Right ventricle myocardium superior (tissue), 1 donor: ENCODE measurements around the gene WDFY4. TPM values are rescaled to one million over a fixed set of nuclear protein-coding genes. Genes with fewer than 3 reads are reported as not detected.
A peak's percentile ranks its signal among the peaks of the same experiment; 100 is the strongest.

ENCODE experiments used
- ATAC-seq: fragments of 200-7000 bp; cut with Tn5 transposase; one replicate; pipeline ENCODE4 v1.9.1; 2020; ENCODE audit warnings: mild to moderate bottlenecking; ENCODE audit not compliant: poor library complexity
- DNase-seq: peaks from one replicate; pipeline ENCODE4 v3.0.0-alpha.2; 2020
- intact Hi-C: fragments of 100-400 bp; cut with DNase I; formaldehyde crosslinking; loops from one replicate; pipeline ENCODE4 v1.11.2; 2022
- total RNA-seq: library from RNA; stranded (reverse); fragmentation: NEBNext Ultra II Directional; extraction: Animal tissue kit (Norgen Biotek cat#: 25700); gene quantifications from one replicate; pipeline ENCODE4 v1.2.1, GENCODE V29; 2021
- donor health status: DM: no; HTN: yes; CAD: no; lungs with severe emphysema.

Gene WDFY4
- total RNA-seq, 1 donor from 2014 or later = 1.1 TPM

DNA sequence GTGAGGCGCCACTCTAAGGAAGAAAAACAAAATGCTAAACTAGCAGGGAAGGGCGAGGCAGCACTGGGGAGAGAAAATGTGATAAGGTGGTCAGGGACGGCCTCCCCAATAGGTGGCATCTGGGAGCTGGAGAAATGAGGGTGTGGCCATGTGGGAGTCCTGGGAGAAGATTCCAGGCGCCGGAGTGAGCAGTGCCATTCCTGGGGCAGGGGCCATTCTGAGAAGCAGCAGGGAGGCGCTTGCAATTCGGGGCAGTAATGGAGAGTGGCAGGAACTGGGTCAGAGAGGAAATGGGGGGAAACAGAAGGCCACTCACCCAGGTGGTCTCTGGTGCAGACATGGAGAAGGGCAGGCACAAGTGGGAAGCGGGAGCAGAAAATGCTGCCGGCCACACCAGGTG lies 316.7 kb downstream of the WDFY4 start:
- ATAC-seq (peak; percentile 71), DNase-seq (no peak)
- intact Hi-C loops = loop anchor here (10.0 kb wide), 1 partner anchor 113 kb away; the partner anchor contains the start of gene VSTM4

DNA sequence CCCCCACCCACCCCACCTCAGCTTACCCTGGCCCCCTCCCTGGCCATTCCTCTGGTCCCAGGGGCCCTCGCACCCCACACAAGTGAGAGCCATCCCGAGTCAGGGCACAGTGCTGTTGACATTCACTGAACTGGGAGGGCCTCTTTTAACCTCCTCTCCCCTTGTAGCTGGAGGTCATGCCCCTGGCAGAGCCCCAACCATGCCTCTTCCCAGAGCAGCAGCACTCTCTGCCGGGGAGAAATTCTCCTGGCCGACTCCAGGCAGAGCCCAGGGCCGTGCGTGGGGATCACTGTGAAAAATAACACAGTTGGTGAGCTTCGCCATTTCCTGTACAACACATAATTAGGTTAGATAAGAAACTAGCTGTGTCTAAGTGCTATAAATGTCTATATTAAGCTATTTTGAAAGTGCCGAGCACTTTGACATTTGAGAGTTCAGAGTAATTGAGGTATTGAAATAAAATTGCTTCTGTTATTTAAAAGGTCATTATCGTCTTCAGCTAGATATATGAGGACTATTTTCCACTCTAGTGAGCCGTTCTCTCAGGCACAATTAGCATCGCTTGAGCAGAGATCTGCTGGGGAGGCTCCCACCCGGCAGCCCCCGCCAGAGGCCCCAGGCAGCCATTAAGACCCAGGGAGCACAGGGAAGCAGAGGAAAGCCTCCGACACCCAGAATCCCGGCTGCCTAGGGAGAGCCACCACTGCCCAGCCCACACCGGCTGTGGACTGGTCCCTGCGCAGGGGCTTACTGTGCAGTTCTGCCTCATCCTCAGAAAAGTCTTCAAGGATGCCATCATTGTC lies 317.4 kb downstream of the WDFY4 start:
- intact Hi-C loops = loop anchor here (10.0 kb wide), 1 partner anchor 113 kb away; the partner anchor contains the start of gene VSTM4
- ATAC-seq (peak; percentile 86), DNase-seq (peak; percentile 79)

DNA sequence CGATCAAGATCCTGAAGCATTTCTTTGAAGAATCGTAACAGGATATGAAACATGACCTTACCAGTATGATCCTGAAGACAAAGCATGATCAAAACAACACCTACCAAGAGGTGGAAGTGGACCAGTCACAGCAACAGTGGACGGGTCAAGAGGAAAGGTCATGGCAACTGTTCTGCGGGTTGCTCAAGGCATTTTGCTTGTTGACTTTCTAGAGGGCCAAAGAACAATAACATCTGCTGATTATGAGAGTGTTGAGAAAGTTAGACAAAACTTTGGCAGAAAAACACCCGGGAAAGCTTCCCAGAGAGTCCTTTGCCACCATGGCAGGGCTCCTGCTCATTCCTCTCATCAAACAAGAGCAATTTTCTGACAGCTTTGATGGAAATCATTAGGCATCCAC lies 320.6 kb downstream of the WDFY4 start:
- DNase-seq (no peak), ATAC-seq (no peak)
- intact Hi-C loops = loop anchor here (10.0 kb wide), 1 partner anchor 110 kb away; the partner anchor contains the start of gene VSTM4

DNA sequence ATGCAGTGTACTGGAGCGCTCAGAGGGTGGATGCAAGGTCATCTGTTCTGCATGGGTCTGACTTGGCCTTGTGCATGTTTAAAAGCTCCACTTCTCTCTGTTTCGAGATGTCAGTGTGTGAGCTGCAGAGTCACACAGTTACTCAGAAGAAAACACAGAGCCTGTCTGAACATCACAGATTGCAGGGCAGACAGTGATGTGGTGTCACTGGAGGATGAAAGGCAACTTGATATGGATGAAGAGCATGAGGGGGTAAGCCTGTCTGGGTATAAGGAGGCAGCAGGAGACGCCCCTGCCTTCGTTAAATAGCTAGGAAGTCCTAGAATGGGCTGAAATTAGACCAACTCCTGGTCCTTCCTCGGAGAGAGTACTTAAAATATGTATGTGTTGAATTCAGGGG lies 322.5 kb downstream of the WDFY4 start:
- intact Hi-C loops = loop anchor here (10.0 kb wide), 1 partner anchor 108 kb away; the partner anchor contains the start of gene VSTM4
- ATAC-seq = no peak

DNA sequence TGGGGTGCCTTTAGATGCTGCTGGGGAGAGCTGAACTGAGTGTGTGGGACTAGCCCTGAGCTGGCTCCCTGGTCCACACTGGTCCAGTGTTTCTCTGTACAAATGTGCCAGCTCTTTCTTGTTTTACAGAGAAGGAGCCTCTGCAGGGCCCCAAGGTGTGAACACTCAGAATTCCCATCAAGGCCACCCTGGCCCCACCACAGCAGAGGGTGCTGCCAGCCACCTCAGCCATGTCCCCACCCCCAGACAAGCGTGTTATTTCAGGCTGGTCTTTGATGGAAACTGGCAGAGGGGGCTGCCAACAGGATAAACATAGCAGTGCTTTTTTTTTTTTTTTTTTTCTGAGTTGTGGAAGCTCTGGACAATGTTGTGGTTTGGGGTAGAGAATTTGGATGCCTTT lies 323.4 kb downstream of the WDFY4 start:
- intact Hi-C loops = loop anchor here (10.0 kb wide), 1 partner anchor 107 kb away; the partner anchor contains the start of gene VSTM4
- ATAC-seq = peak; percentile 81
- DNase-seq = peak; percentile 63

More for the DNA sequence above, 322.5 kb downstream of the WDFY4 start:
- DNase-seq = no peak

DNA sequence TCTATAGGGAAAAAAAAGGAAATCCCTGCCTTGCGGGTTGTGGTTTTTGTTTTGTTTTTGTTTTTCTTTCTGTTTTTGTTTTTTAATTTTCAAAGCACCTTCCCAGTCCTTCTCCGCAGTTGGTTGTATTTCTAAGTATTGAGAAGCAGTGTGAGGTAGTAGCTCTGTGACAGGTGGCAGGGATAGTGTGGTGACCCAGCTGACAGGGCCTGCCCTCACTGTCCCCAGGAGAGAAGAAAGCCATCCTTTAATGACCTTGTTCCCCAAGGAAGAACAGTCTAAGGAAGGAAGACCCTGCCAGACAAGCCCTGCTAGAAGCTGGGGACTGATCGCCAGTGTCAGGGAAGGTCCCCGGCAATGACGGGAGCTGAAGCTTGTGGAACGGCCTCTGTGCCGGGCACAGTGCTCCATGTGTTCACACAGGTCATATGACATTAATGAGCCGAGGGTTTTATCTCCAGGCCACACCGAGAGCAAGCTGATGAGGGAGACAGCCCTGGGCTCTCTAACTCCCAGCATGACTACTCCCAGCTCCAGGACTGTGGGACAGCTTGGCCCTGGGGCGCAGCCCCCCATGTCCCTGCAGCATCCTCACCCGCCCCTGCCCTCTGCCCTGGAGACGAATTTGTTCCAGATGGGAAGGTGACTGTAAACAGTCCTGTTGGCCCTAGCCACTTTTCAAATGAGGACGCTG lies 324.0 kb downstream of the WDFY4 start:
- peak; percentile 52 for ATAC-seq
- intact Hi-C loops = loop anchor here (10.0 kb wide), 1 partner anchor 106 kb away; the partner anchor contains the start of gene VSTM4
- DNase-seq = no peak

DNA sequence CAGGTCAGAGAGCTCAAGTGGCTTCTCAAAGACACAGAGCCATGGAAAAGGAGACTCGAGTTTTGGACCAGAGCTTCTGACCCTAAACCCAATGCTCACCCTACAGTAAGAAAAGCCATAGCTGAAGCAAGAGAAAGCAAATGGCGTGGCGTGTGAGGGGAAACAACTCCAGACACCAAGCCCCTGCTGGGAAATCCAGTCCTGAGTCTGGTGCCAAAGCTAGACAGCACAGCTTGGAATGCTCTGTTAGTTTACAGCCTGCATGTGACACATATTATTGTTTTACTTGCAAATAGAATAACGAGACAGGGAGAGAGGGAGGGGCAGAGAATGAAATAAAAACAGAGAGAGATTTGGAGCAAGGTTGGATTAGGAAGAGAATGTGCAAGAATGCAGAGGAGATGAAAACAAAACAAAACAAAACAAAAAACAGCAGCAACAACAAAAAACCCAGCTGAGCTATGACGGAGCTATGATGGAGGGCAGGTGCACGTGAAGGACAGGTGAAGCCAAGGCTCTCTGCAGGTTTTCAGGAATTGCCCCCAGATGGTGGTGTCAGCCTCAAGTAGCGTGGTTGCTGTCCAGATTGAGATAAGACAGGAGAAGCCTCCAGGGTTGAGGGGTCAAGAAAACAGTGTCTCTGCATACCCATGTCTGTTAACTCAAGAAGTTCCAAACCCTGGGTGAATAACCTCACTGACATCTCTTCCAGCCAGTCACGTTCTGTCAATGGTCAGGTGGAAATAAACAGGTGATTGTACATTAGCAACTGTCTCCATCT lies 324.7 kb downstream of the WDFY4 start:
- ATAC-seq (peak; percentile 53), DNase-seq (no peak)
- intact Hi-C loops = loop anchor here (10.0 kb wide), 1 partner anchor 105 kb away; the partner anchor contains the start of gene VSTM4

DNA sequence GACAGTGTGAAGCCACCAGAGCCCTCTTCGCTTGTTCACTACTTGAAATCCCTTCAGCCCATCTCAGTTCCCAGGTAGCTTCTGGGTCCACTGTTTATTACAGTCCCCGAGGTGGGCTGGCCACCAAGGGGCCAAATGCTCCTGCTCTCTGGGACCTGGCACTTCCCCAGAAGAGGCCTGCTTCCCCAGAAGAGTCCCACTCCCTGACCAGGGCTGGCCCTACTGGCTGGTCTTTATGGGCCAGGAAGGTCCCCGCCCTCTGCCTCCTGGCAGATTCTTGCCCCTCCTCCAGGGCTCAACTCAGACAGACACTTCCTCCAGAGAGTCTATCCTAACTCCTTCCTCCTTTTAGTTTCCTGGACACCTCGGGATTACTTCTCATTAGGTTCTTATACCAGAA lies 325.6 kb downstream of the WDFY4 start:
- peak; percentile 52 for DNase-seq
- intact Hi-C loops = no loop called here
- no peak for ATAC-seq

DNA sequence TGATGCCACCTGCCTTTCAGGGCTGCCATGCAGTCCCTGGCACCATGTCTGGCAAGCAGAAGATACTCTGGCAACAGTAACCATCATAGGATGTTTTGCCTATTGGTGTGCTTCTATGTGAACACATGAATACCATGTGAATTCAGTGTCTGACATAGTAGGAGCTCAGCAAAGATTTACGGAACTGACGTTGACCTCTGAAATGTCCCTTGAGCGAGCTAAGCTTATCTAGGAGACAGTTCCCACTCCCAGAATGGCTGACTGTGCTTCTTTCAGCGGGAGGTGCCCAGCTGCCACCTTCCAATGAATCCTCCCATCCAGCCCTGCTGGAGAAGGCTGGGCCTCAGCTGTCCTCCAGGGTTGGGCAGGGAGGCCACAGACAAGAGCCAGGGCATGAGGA lies 326.2 kb downstream of the WDFY4 start:
- DNase-seq (no peak), ATAC-seq (no peak)
- intact Hi-C loops = no loop called here

DNA sequence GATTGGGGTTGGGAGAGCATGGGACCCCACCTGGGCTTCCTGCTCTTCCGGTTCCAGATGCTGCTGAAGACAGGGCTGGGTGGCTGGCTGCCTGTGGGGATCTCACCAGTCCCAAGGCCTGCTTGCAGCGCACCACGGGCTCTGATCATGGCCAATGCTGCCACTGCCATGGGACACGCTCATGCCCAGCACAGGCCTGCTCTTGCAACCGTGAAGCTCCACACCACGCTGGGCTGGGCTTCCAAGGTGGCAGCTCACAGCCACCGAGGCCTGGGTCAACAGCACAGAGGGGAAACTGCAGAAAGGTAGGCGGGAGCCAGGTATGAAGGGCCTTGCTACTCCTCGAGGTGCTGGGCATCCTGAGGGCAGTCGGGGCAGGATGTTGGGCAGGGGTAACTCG lies 327.1 kb downstream of the WDFY4 start:
- DNase-seq (no peak), ATAC-seq (no peak)
- intact Hi-C loops = no loop called here

DNA sequence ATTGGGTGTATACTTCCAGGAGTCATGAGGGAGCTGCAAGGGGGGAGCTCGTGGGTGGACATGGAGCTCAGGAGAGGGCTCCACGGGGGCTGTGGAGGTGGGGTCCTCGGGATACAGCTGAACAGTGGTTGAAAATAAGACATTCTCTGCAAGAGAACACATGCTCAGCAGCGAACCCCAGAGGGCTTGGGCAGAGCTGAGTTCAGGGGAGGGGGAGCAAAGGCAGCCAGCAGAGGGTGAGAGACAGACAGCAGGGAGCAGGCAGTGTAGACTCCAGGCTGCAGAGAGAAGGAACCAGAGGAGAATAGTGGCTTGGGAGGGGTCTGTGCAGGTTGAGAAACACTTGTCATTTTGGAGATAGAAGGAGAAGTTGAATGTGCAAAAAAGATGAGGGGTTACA lies 327.9 kb downstream of the WDFY4 start:
- intact Hi-C loops = no loop called here
- no peak for DNase-seq
- ATAC-seq = no peak

DNA sequence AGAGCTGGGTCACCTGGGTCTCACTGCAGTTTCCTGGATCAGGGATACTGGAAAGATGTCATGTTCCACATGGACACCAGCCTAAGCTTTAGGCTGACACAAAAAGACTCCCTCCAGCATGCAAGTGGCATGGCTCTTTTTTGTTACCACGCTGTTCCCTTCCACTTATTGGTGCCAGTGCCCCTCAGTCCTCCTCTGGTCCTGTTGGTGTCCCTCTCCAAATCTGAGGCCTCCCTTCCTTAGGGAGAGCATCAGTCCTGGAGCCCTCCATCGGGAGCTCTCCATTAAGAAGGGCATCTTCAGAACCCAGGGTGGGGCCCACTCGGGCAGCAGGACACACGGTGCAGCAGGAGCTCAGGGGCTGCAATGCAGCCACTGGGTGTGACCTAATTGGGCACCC lies 331.0 kb downstream of the WDFY4 start:
- intact Hi-C loops = no loop called here
- DNase-seq (no peak), ATAC-seq (no peak)

DNA sequence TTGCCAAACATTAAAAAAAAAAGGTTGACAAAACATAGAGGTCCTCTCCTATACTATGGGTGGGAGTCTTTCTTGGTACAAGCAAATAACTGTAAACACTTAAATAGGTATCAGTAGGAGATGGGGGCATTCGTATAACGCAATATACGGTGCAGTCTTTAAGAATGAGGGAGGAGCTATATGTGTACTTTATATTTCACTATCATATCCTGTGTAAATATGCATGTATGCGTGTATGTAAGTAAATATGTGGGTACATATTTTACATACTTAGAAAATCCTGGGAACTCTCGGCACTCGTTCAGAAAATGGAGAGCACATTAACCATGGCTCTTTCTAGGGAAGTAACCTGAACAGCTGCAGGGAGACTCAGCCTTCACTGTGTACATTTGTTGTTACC lies 337.0 kb downstream of the WDFY4 start:
- intact Hi-C loops = no loop called here
- DNase-seq (no peak), ATAC-seq (no peak)

DNA sequence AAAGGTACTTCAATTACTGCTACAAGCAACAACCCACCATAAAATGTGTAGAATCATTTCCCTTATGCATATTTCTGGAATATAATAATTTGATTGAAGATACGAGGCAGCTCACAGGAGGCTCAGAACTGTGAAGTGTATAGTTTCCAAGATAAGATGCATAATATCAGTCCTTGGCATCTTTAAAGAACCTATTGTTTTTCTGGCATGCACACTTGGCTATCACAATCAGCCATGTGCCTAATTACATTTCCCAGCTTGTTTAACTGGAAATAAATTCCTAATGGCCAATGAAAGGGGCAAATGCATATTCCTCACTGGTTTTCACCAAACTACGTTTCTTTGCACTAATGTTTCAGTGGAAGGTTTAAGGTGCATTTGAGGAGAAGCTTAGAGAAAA lies 338.4 kb downstream of the WDFY4 start:
- intact Hi-C loops = no loop called here
- DNase-seq = no peak
- ATAC-seq = no peak

DNA sequence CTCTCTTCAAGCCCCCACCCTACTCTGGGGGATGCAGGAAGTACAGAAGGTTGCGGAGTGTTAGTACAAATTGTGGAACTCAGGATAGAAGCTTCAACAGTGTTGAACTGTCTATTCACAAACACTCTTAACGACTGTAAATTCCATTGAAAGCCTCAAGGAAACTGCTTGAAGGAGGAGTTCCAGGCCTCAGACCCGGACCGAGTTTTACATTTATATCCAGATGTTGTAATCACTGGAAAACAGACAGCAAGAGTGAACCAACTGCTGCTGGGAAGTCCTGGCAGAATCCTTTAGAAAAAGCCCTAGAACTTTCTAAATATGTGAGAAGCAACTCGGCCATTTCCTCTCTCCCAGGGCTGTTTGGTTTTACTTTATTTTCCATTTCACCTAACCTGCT lies 339.1 kb downstream of the WDFY4 start:
- DNase-seq (no peak), ATAC-seq (peak; percentile 78)
- intact Hi-C loops = no loop called here

DNA sequence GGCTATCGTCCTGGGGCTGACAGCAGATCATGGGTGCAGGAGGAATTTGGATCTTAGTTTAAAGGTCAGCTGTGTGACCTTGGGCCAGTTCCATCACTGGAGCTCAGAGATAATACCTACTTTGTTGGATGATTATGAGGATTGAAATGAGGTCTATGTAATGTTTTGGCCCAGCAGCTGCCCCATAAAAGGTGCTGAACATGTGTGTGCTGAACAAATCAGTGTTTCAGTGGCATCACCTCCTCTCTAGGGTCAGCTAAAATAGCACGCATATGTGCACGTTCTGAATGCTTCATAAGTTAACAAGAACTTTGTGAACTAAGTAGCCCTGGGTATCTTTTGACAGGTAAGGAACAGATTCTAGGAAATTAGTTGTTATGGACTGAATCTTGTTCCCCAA lies 339.8 kb downstream of the WDFY4 start:
- peak; percentile 56 for ATAC-seq
- DNase-seq = no peak
- intact Hi-C loops = no loop called here

DNA sequence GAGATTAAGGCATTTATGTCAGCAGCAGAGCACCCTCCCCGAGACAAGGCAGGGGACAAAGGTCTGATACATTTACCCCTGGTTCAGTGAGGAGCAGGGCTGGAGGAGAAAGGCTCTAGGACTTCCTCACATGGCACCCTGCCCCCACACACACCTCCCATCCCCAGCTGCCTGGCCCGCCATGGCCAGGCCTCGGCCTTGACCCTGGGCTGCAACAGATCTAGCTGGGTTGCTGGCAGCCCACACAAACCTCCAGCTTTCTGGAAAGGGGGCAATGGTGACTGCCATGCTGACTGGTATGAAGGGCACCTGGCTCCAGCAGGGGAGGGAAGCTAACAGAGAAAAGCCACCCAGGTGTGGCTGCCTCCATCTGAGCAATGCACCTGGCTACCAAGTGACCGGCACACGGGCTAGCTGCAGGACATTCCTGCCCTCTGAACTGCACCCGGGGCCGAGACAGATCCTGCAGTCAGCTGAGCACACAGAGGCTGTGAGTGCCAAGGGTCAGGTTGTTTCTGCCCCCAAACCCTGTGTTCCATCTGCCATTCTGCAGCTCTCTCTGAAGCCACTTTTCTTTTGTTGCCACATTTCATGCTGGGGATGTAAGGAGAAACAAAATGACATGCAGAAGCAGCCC lies 340.8 kb downstream of the WDFY4 start:
- ATAC-seq (no peak), DNase-seq (no peak)
- intact Hi-C loops = no loop called here

DNA sequence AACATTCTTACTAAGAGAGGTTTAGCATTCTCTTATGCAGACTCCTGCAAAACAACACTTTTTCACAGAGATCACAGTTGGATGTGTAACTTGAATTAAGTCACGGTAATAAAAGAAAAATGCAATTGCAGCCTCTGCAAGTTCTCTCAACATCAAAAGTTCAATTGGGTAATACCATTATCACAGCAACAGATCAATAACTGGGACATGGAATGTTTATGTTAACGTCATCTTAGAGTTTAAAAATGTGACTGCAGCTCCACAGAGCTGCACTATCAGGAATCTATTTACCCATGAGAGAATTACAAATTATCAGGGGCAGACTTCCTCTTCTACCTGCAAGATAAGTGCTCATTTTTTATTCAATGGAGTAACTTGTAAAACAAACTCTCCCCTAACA lies 344.0 kb downstream of the WDFY4 start:
- ATAC-seq = no peak
- intact Hi-C loops = no loop called here
- DNase-seq = no peak

DNA sequence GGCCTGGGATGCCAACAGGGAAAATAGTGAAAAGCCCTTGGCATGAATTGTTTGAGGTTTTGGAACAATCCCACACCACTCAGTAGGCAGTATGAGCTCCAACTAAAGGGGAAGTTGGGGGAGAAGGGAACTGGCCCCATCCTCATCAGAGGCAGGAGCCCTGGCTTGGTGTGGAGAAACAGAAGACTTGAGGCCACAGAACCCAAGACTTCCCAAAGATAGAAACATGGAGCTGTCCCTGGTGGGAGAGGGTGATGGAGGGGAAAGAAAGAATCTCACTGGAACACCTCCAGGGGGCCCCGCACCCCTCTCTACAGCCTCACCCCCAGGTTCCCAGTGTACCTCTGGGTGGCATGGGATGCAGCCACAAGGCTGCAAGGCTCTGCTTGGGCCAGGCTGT lies 345.0 kb downstream of the WDFY4 start:
- no peak for ATAC-seq
- intact Hi-C loops = no loop called here
- DNase-seq = no peak
